NCI-H526 treated with DMSO at 0.1 percent for 48 hours (cell line): Measurements from ENCODE around the gene GSDMA.

Experiments
- DNase-seq: peaks from one replicate; lab custom pipeline; 2025; lab: John Stamatoyannopoulos, UW

Gene GSDMA

GRCh38 chr17:40022497-40022896, 59.7 kb downstream of the GSDMA start:
- DNase-seq = no peak

- DNase-seq = no peak
Observed at GRCh38 chr17:40022961-40023541, 60.2 kb downstream of the GSDMA start.

GRCh38 chr17:40023590-40024292, 60.9 kb downstream of the GSDMA start:
- DNase-seq = no peak

GRCh38 chr17:40024901-40025300, 62.1 kb downstream of the GSDMA start:
- DNase-seq = no peak

- no peak for DNase-seq
Observed at GRCh38 chr17:40025559-40025958, 62.8 kb downstream of the GSDMA start.

GRCh38 chr17:40025991-40026815, 63.4 kb downstream of the GSDMA start:
- DNase-seq = no peak

- peak; percentile 48 for DNase-seq
Observed at GRCh38 chr17:40026816-40027613, 64.2 kb downstream of the GSDMA start.
